Measurements from ENCODE around the gene ECSCR.
"Not testable (repeated sequence)": the region's sequence is repeated elsewhere in the genome, so short reads cannot be mapped to it uniquely, and the experiment has no call there.

Gene ECSCR

GRCh38 chr5:139446956-139447779 lies 15.4 kb downstream of the ECSCR start:
- DNase-seq (ENCODE audit: low read depth) = no peak

GRCh38 chr5:139445325-139446170 lies 17.0 kb downstream of the ECSCR start:
- DNase-seq (ENCODE audit: low read depth) = no peak

GRCh38 chr5:139443831-139444453 lies 18.6 kb downstream of the ECSCR start:
- no peak for DNase-seq (ENCODE audit: low read depth)

- not testable (repeated sequence) for DNase-seq (ENCODE audit: low read depth)
Measured at GRCh38 chr5:139440416-139440815, 22.1 kb downstream of the ECSCR start.

GRCh38 chr5:139439013-139439903 lies 23.3 kb downstream of the ECSCR start, which contains the start of gene DNAJC18:
Gene DNAJC18 (minus strand): TSS chr5:139439525. CDS start chr5:139439445, 80 bp downstream.
- peak; percentile 87 for DNase-seq (ENCODE audit: low read depth)

- no peak for DNase-seq (ENCODE audit: low read depth)
Measured at GRCh38 chr5:139438707-139439012, 23.9 kb downstream of the ECSCR start.

- DNase-seq (ENCODE audit: low read depth) = no peak
Measured at GRCh38 chr5:139435676-139436075, 26.9 kb downstream of the ECSCR start.

GRCh38 chr5:139431706-139432105 lies 30.8 kb downstream of the ECSCR start:
- no peak for DNase-seq (ENCODE audit: low read depth)

GRCh38 chr5:139430015-139430414 lies 32.5 kb downstream of the ECSCR start:
- DNase-seq (ENCODE audit: low read depth) = no peak

GRCh38 chr5:139426203-139426885 lies 36.2 kb downstream of the ECSCR start:
- no peak for DNase-seq (ENCODE audit: low read depth)

- no peak for DNase-seq (ENCODE audit: low read depth)
Measured at GRCh38 chr5:139425497-139425896, 37.0 kb downstream of the ECSCR start.

GRCh38 chr5:139422307-139422893 lies 40.1 kb downstream of the ECSCR start:
- no peak for DNase-seq (ENCODE audit: low read depth)

- DNase-seq (ENCODE audit: low read depth) = no peak
Measured at GRCh38 chr5:139419226-139420192, 43.0 kb downstream of the ECSCR start.

- no peak for DNase-seq (ENCODE audit: low read depth)
Measured at GRCh38 chr5:139418793-139419192, 43.8 kb downstream of the ECSCR start.

- no peak for DNase-seq (ENCODE audit: low read depth)
Measured at GRCh38 chr5:139417214-139417613, 45.3 kb downstream of the ECSCR start.

- no peak for DNase-seq (ENCODE audit: low read depth)
Measured at GRCh38 chr5:139416651-139417050, 45.9 kb downstream of the ECSCR start.

- DNase-seq (ENCODE audit: low read depth) = no peak
Measured at GRCh38 chr5:139415869-139416268, 46.7 kb downstream of the ECSCR start.

GRCh38 chr5:139415221-139415861 lies 47.2 kb downstream of the ECSCR start:
- no peak for DNase-seq (ENCODE audit: low read depth)

- DNase-seq (ENCODE audit: low read depth) = no peak
Measured at GRCh38 chr5:139414581-139415130, 47.9 kb downstream of the ECSCR start.

Data from stimulated activated CD8-positive, alpha-beta memory T cell treated with anti-CD3 and anti-CD28 coated beads, Interleukin-4, amount 100 ng/mL, for 24 hours (primary cell).